Loucy (cell line): ENCODE measurements around the gene FEV.

ENCODE experiments used
- H2AFZ ChIP-seq: fragments of 200-600 bp; sonication (generic); 2 replicates; pipeline ENCODE4 v1.6.0; 2016; ENCODE audit warnings: antibody characterized with exemption, mild to moderate bottlenecking, low read length, moderate library complexity
- H3F3A ChIP-seq: fragments of 200-600 bp; 2 replicates; pipeline ENCODE4 v1.6.0; 2016; ENCODE audit warnings: antibody characterized with exemption, low read depth, mild to moderate bottlenecking
- H3K27me3 ChIP-seq: fragments of 200-600 bp; sonication (generic); 2 replicates; pipeline ENCODE4 v1.6.1; 2014; ENCODE audit warnings: low read length, mild to moderate bottlenecking; ENCODE audit not compliant: insufficient read depth, poor library complexity, severe bottlenecking
- H3K36me3 ChIP-seq: fragments of 200-600 bp; sonication (generic); 2 replicates; pipeline ENCODE4 v1.6.1; 2016; ENCODE audit warnings: low read length; ENCODE audit not compliant: insufficient read depth
- H3K4me1 ChIP-seq: fragments of 200-600 bp; sonication (generic); 2 replicates; pipeline ENCODE4 v1.5.1; 2014; ENCODE audit warnings: low read length, mild to moderate bottlenecking; ENCODE audit not compliant: insufficient read depth, poor library complexity, severe bottlenecking
- H3K4me2 ChIP-seq: fragments of 200-600 bp; sonication (generic); 2 replicates; pipeline ENCODE4 v1.6.0; 2014; ENCODE audit warnings: antibody characterized with exemption, low read length, low read depth, mild to moderate bottlenecking; ENCODE audit not compliant: poor library complexity, severe bottlenecking
- H3K4me3 ChIP-seq: fragments of 200-600 bp; sonication (generic); 2 replicates; pipeline ENCODE4 v1.5.1; 2014; ENCODE audit warnings: low read length, mild to moderate bottlenecking, mixed read lengths; ENCODE audit not compliant: poor library complexity, severe bottlenecking
- H3K79me2 ChIP-seq: fragments of 200-600 bp; sonication (generic); 2 replicates; pipeline ENCODE4 v1.6.1; 2014; ENCODE audit warnings: low read length; ENCODE audit not compliant: insufficient read depth
- H3K9ac ChIP-seq: fragments of 200-600 bp; sonication (generic); 2 replicates; pipeline ENCODE4 v1.6.0; 2014; ENCODE audit warnings: mild to moderate bottlenecking, low read depth, low read length, moderate library complexity; ENCODE audit not compliant: poor library complexity, severe bottlenecking
- H3K9me2 ChIP-seq: fragments of 200-600 bp; sonication (generic); replicated peaks from 2 replicates; pipeline ENCODE4 v1.6.1; 2016; ENCODE audit warnings: low read depth, low read length, mixed read lengths
- H3K9me3 ChIP-seq: fragments of 200-600 bp; sonication (generic); 2 replicates; pipeline ENCODE4 v1.6.1; 2014; ENCODE audit warnings: mild to moderate bottlenecking, antibody characterized with exemption, low read length, low read depth; ENCODE audit not compliant: insufficient read depth
- H4K20me1 ChIP-seq: fragments of 200-600 bp; sonication (generic); 2 replicates; pipeline ENCODE4 v1.6.0; 2014; ENCODE audit warnings: antibody characterized with exemption, low read length, mild to moderate bottlenecking; ENCODE audit not compliant: insufficient read depth, poor library complexity, severe bottlenecking
- EZH2phosphoT487 ChIP-seq: fragments of 200-600 bp; IDR thresholded peaks from 2 replicates; pipeline ENCODE4 v1.6.1; 2018; ENCODE audit warnings: antibody characterized with exemption, mild to moderate bottlenecking, moderate library complexity, borderline replicate concordance
- TF ChIP-seq, protein P1 (sequence below): fragments of 200-600 bp; sonication (generic); conservative IDR thresholded peaks from 2 replicates; pipeline ENCODE4 v1.5.1; 2014; ENCODE audit warnings: mild to moderate bottlenecking, antibody characterized with exemption, low read length

FEV gene

GRCh38 chr2:219018286-219018685 lies 33.3 kb upstream of the FEV start:
- Histone ChIP-seq H3K4me2 (no peak overlapping the region), H3K9me2 (no peaks in the 10 kb centered on the region), H4K20me1 (no peaks in the 10 kb centered on the region), H3K27me3 (no peaks in the 10 kb centered on the region), H3K4me3 (no peak overlapping the region), H3K4me1 (no peaks in the 10 kb centered on the region), H3F3A (no peaks in the 10 kb centered on the region), H3K9ac (no peak overlapping the region), H3K79me2 (no peaks in the 10 kb centered on the region), H2AFZ (no peak overlapping the region), H3K36me3 (no peaks in the 10 kb centered on the region), H3K9me3 (no peaks in the 10 kb centered on the region)
- TF ChIP-seq, protein P1, sequence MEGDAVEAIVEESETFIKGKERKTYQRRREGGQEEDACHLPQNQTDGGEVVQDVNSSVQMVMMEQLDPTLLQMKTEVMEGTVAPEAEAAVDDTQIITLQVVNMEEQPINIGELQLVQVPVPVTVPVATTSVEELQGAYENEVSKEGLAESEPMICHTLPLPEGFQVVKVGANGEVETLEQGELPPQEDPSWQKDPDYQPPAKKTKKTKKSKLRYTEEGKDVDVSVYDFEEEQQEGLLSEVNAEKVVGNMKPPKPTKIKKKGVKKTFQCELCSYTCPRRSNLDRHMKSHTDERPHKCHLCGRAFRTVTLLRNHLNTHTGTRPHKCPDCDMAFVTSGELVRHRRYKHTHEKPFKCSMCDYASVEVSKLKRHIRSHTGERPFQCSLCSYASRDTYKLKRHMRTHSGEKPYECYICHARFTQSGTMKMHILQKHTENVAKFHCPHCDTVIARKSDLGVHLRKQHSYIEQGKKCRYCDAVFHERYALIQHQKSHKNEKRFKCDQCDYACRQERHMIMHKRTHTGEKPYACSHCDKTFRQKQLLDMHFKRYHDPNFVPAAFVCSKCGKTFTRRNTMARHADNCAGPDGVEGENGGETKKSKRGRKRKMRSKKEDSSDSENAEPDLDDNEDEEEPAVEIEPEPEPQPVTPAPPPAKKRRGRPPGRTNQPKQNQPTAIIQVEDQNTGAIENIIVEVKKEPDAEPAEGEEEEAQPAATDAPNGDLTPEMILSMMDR, result no peak
- no peak for TF ChIP-seq EZH2phosphoT487

DNA sequence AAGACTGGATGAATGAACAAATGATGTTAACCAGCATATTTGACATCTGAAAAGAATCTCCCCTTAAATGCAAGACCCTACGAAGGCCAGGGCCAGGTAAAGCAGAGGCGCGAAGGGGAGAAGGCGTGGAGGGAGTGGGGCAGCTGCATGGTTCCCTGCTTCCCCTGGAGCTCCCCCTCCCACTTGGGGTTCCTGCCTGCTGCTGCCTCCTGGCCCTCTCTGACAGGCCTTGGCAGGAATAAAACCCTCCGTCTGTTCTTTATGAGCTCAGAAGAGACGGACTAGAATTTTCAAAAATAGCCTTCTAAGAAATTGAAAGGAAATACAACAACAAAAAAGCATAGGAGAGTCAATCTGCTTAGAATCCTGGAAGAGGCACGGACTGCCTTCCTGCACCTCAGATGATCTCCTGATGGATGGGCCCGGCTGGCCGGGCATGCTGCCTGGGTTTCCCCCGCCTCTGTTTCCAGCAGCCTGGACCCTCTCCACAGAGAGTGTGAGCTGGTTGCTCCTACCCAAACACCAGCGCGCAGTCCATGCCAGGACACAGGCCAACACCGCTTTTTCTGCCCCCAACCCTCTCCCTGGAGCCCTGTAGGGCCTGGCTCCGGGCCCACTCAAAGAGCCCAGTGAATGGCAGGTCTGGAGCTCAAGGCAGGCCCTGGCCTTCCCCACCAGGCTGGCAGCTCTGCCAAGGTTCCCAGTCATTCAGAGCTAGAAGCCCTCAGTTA lies 32.4 kb upstream of the FEV start:
- H3K79me2 ChIP-seq, result no peaks in the 10 kb centered on the region
- H3K4me2 ChIP-seq, result no peak overlapping the region
- H3K9me2 ChIP-seq, result no peaks in the 10 kb centered on the region
- TF ChIP-seq, protein P1, result no peak
- TF ChIP-seq EZH2phosphoT487, result no peak
- H3K36me3 ChIP-seq, result no peaks in the 10 kb centered on the region
- no peak overlapping the region for H2AFZ ChIP-seq
- no peaks in the 10 kb centered on the region for H4K20me1 ChIP-seq
- no peak overlapping the region for H3K4me3 ChIP-seq
- no peaks in the 10 kb centered on the region for H3K9me3 ChIP-seq
- H3F3A ChIP-seq, result no peaks in the 10 kb centered on the region
- H3K27me3 ChIP-seq, result no peaks in the 10 kb centered on the region
- no peak overlapping the region for H3K9ac ChIP-seq
- H3K4me1 ChIP-seq, result no peaks in the 10 kb centered on the region

- Histone ChIP-seq H3K9ac (no peak overlapping the region), H3K9me3 (no peaks in the 10 kb centered on the region), H4K20me1 (no peaks in the 10 kb centered on the region), H3K4me3 (no peak overlapping the region), H3K4me1 (no peaks in the 10 kb centered on the region), H2AFZ (no peak overlapping the region), H3K36me3 (no peaks in the 10 kb centered on the region), H3K9me2 (no peaks in the 10 kb centered on the region), H3K27me3 (no peaks in the 10 kb centered on the region), H3K79me2 (no peaks in the 10 kb centered on the region), H3K4me2 (no peak overlapping the region), H3F3A (no peaks in the 10 kb centered on the region)
- TF ChIP-seq EZH2phosphoT487, result no peak
- TF ChIP-seq, protein P1, result no peak
Measured at GRCh38 chr2:219016721-219017120, 31.7 kb upstream of the FEV start.
